Spleen (tissue), 11 donors: Measurements from ENCODE around the gene TBC1D25. TPM values are rescaled to one million over a fixed set of nuclear protein-coding genes. Genes with fewer than 3 reads are reported as not detected.

Experiments
- DNase-seq: peaks from one replicate; pipeline ENCODE4 v3.0.0-alpha.2; 2020
- H3K27ac ChIP-seq, 8 donors: fragments of 200-600 bp; sonication (generic) in 7 of 8; 1 replicate in 4 of 8; 2 replicates in 4 of 8; pipeline versions ENCODE4 v1.5.0 to v1.8.0; 2016 to 2021; ENCODE audit warnings: inconsistent platforms in 4 of 8, mild to moderate bottlenecking in 4 of 8, moderate library complexity in 1 of 8
- H3K27me3 ChIP-seq, 7 donors: fragments of 200-600 bp; sonication (generic) in 6 of 7; replicated peaks in 1 of 7; 1 replicate in 4 of 7; 2 replicates in 3 of 7; pipeline versions ENCODE4 v1.5.0 to v1.8.0; 2016 to 2021; ENCODE audit warnings: inconsistent platforms in 3 of 7, mild to moderate bottlenecking in 1 of 7
- H3K36me3 ChIP-seq, 6 donors: fragments of 200-600 bp; sonication (generic) in 5 of 6; 1 replicate in 4 of 6; 2 replicates in 2 of 6; pipeline versions ENCODE4 v1.5.0 to v1.8.0; 2016 to 2021; ENCODE audit warnings: inconsistent platforms in 2 of 6
- H3K4me1 ChIP-seq, 6 donors: fragments of 200-600 bp; sonication (generic) in 5 of 6; 1 replicate in 3 of 6; 2 replicates in 3 of 6; pipeline versions ENCODE4 v1.5.0 to v1.8.0; 2016 to 2021; ENCODE audit warnings: inconsistent platforms in 3 of 6
- H3K4me3 ChIP-seq, 8 donors: fragments of 200-600 bp; sonication (generic) in 7 of 8; 1 replicate in 4 of 8; 2 replicates in 4 of 8; pipeline versions ENCODE4 v1.5.0 to v1.8.0; 2016 to 2021; ENCODE audit warnings: inconsistent platforms in 4 of 8, mild to moderate bottlenecking in 4 of 8, moderate library complexity in 2 of 8
- H3K9me3 ChIP-seq, 8 donors: fragments of 200-600 bp; sonication (generic) in 7 of 8; 1 replicate in 4 of 8; 2 replicates in 4 of 8; pipeline versions ENCODE4 v1.5.0 to v1.8.0; 2016 to 2021; ENCODE audit warnings: inconsistent platforms in 4 of 8
- CTCF ChIP-seq, 11 experiments: fragments of 200-600 bp in 7 of 11; fragments of 450-650 bp in 4 of 11; sonication (generic) in 4 of 11; IDR thresholded peaks in 8 of 11; conservative IDR thresholded peaks in 3 of 11; 1 replicate in 7 of 11; 2 replicates in 4 of 11; pipeline versions ENCODE4 v1.4.0 to v1.8.0; 2016 to 2021; ENCODE audit warnings: antibody characterized with exemption in 11 of 11, inconsistent platforms in 4 of 11, mild to moderate bottlenecking in 1 of 11
- POLR2A ChIP-seq, 3 donors: fragments of 450-650 bp; IDR thresholded peaks; one replicate each; pipeline ENCODE4 v1.5.1; 2017; ENCODE audit warnings: antibody characterized with exemption in 3 of 3, mild to moderate bottlenecking in 1 of 3
- POLR2AphosphoS5 ChIP-seq, 3 donors: sonication (generic); formaldehyde crosslinking; IDR thresholded peaks; one replicate each; pipeline ENCODE4 v1.5.1; 2017; ENCODE audit warnings: antibody characterized with exemption in 3 of 3
- WGBS, 5 donors: extraction: QIAGEN DNeasy Blood & Tissue Kit in 3 of 5; methylation state at CpG; one replicate each; pipeline versions ENCODE4 v1.1.5 to v1.1.7; 2013 to 2018; 5-methylcytosine and 5-hydroxymethylcytosine counted together
- intact Hi-C: fragments of 100-400 bp; cut with DNase I; formaldehyde crosslinking; loops from one replicate; pipeline ENCODE4 v1.15.0; 2023; ENCODE audit warnings: low total_unique reads
- polyA plus RNA-seq, 3 donors: library from polyadenylated mRNA; stranded (reverse); fragments of 200-250 nt; gene quantifications; one replicate each; pipeline ENCODE4 v1.2.1, GENCODE V29; 2013
- total RNA-seq, 7 donors: library from RNA; depleted of rRNA in 3 of 7; stranded (reverse); fragments of >200 nt in 3 of 7; fragmentation: NEBNext Ultra II Directional in 4 of 7; extraction: Animal tissue kit (Norgen Biotek cat#: 25700) in 4 of 7; gene quantifications; one replicate each; pipeline versions ENCODE4 v1.1.0 to v1.2.1, GENCODE V29; 2016 to 2021
- donor health status: healthy with polysubstance abuse.
- donor health status: DM: no; HTN: no; CAD: no; lungs with moderate emphysema.
- donor health status: DM: no; HTN: no; CAD: no.
- donor health status: Bipolar disorder and iron deficiency.
- donor health status: healthy.
- donor health status: DM: no; HTN: no; CAD: no.
- donor health status: DM: yes; HTN: yes; CAD: no.

The TBC1D25 gene
- total and polyA plus RNA-seq, 10 donors = 4.0 to 19.1 (median 15.5) TPM

GRCh38 chrX:48520455-48520854 lies 19.1 kb upstream of the TBC1D25 start:
- H3K4me3 ChIP-seq = no peak overlapping the region
- H3K9me3 ChIP-seq = no peaks in the 10 kb centered on the region
- intact Hi-C loops = no loop called here
- peaks cover 0 to 28% (median 14%) of the 10 kb centered on the region in 6 donors for H3K4me1 ChIP-seq
- DNase-seq = no peak
- H3K36me3 ChIP-seq = peaks cover 0 to 28% (median 1%) of the 10 kb centered on the region in 6 donors
- peak overlapping the region in 5 of 8 donors; percentile 85 to 91 (median 88) for H3K27ac ChIP-seq
- no peaks in the 10 kb centered on the region for H3K27me3 ChIP-seq
- TF ChIP-seq CTCF (IDR thresholded peaks at IDR 0.05 in 8 of 11, conservative IDR thresholded peaks at IDR 0.05 in 3 of 11) (no peak), POLR2A (IDR thresholded peaks at IDR 0.05) (no peak), POLR2AphosphoS5 (IDR thresholded peaks at IDR 0.05) (no peak)
- 52 to 85% (median 68%) methylated on average over 2 of the region's 2 CpGs for WGBS, 5 donors

- Histone ChIP-seq H3K36me3 (peaks cover 0 to 28% (median 0%) of the 10 kb centered on the region in 6 donors), H3K4me3 (peak overlapping the region in 6 of 8 donors; percentile 47 to 79 (median 56)), H3K4me1 (peaks cover 0 to 28% (median 14%) of the 10 kb centered on the region in 6 donors), H3K27me3 (no peaks in the 10 kb centered on the region), H3K27ac (peak overlapping the region; percentile 48 to 91 (median 86)), H3K9me3 (no peaks in the 10 kb centered on the region)
- intact Hi-C loops = no loop called here
- 15 to 60% (median 40%) methylated on average over 1 to 2 of the region's 2 CpGs for WGBS, 5 donors
- TF ChIP-seq POLR2AphosphoS5 (IDR thresholded peaks at IDR 0.05) (no peak), POLR2A (IDR thresholded peaks at IDR 0.05) (no peak), CTCF (IDR thresholded peaks at IDR 0.05 in 8 of 11, conservative IDR thresholded peaks at IDR 0.05 in 3 of 11) (no peak)
- DNase-seq = no peak
Observed at GRCh38 chrX:48520976-48521352, 18.6 kb upstream of the TBC1D25 start.

- peak in 1 of 11 experiments; percentile 11 for TF ChIP-seq CTCF (IDR thresholded peaks at IDR 0.05 in 8 of 11, conservative IDR thresholded peaks at IDR 0.05 in 3 of 11)
- peak in 2 of 3 donors; percentile 16 to 48 for TF ChIP-seq POLR2A (IDR thresholded peaks at IDR 0.05)
- TF ChIP-seq POLR2AphosphoS5 (IDR thresholded peaks at IDR 0.05) = peak; percentile 88 to 91 (median 90)
- Histone ChIP-seq H3K27ac (peak within 1 kb of the TSS; percentile 48 to 91 (median 86)), H3K4me1 (peaks cover 0 to 28% (median 14%) of the 10 kb centered on the region in 6 donors), H3K4me3 (peak within 1 kb of the TSS; percentile 26 to 79 (median 52)), H3K27me3 (no peaks in the 10 kb centered on the region), H3K36me3 (peaks cover 0 to 27% (median 0%) of the 10 kb centered on the region in 6 donors), H3K9me3 (no peaks in the 10 kb centered on the region)
- DNase-seq = peak; percentile 94
- WGBS, 5 donors = 1 to 59% (median 5%) methylated on average over 11 to 66 of the region's 66 CpGs
- intact Hi-C loops = no loop called here
Observed at GRCh38 chrX:48521353-48522243, 17.9 kb upstream of the TBC1D25 start, which contains the start of gene EBP. Gene EBP (plus strand): TSS chrX:48521808. CDS start chrX:48523772, 1,964 bp downstream.

- peak overlapping the region in 6 of 8 donors; percentile 75 to 91 (median 88) for H3K27ac ChIP-seq
- H3K36me3 ChIP-seq = peaks cover 0 to 27% (median 3%) of the 10 kb centered on the region in 6 donors
- H3K9me3 ChIP-seq = no peaks in the 10 kb centered on the region
- intact Hi-C loops = no loop called here
- H3K4me1 ChIP-seq = peaks cover 0 to 28% (median 14%) of the 10 kb centered on the region in 6 donors
- no peak for DNase-seq
- H3K27me3 ChIP-seq = no peaks in the 10 kb centered on the region
- no peak for TF ChIP-seq POLR2AphosphoS5 (IDR thresholded peaks at IDR 0.05)
- TF ChIP-seq CTCF (IDR thresholded peaks at IDR 0.05 in 8 of 11, conservative IDR thresholded peaks at IDR 0.05 in 3 of 11) = no peak
- TF ChIP-seq POLR2A (IDR thresholded peaks at IDR 0.05) = no peak
- WGBS, 5 donors = 6 to 43% (median 19%) methylated on average over 10 of the region's 10 CpGs; no CpG with 5 or more reads in 1 of the 5 donors
- peak overlapping the region; percentile 26 to 79 (median 52) for H3K4me3 ChIP-seq
Observed at GRCh38 chrX:48522291-48522690, 17.2 kb upstream of the TBC1D25 start.
